Activated CD8-positive, alpha-beta memory T cell treated with anti-CD3 and anti-CD28 coated beads for 4 hours (primary cell): ENCODE data around the gene KLHL8.
A peak's percentile ranks its signal among the peaks of the same experiment; 100 is the strongest.
"Not testable (repeated sequence)": the region's sequence is repeated elsewhere in the genome, so short reads cannot be mapped to it uniquely, and the experiment has no call there.

ENCODE experiments used
- DNase-seq, 2 donors: peaks; one replicate each; pipeline ENCODE4 v3.0.0-alpha.2; 2020; ENCODE audit warnings: low read depth in 2 of 2

The KLHL8 gene

DNA sequence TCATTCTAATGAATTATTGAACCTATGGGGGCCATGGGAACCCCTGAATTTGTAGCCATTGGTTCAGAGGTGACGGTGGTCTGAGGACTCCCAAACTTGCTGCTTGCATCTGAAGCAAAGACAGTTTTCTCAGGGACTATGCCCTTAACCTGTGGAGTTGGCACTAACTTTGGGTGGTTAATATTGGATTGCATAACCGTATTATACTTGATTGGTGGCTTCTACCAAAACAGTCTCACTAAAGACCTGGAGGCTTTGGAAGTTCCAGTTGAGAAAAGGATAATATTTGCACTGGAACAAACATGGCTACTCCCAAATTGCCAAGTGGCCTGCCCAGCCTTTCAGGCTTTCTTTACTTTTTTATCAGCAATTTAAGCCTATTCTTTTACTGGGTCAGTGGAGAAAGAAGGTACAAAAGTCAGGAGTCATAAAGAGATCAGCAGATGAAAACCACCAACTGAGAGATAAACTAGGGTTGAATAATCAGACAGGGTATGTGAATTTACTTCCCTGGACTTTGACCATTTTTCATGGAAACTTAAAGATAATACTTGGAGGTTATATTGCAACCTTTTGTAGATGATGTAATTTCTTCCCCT lies 7.9 kb upstream of the KLHL8 start:
- DNase-seq: no peak

DNA sequence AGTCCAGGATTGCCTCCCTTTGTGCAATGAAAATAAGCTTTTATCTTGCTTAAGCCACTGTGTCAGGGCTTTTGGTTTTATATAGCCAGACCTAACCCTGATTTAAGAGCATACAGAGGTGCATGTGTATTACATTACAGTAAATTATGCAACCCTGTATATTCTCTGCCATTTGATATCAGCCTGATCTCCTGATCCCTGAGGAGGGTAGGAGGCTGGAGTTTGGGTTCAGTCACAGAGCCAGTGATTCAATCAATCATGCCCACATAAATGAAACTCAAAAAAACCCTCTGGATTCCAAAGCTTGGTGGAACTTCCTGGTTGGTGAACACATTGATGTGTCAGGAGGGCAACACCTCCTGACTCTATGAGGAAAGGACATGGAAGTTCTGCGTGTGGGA lies 7.3 kb upstream of the KLHL8 start:
- no peak for DNase-seq

DNA sequence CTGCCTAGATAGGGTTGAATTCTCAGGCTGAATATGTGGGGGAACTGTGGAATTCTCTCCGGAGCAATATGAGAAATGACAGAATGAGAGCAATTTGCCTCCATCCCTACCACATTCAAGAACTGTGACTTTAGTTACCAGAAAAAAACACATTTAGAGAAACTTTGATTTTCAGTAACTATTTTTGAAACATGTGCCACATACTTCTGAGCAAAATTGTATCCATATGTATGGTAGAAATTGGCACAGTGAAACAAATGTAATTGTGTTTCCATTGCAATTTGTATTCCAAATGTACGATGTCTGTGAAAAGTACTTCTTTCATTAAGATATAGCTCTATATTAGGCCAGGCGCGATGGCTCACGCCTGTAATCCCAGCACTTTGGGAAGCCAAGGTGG lies 5.5 kb upstream of the KLHL8 start:
- no peak for DNase-seq

DNA sequence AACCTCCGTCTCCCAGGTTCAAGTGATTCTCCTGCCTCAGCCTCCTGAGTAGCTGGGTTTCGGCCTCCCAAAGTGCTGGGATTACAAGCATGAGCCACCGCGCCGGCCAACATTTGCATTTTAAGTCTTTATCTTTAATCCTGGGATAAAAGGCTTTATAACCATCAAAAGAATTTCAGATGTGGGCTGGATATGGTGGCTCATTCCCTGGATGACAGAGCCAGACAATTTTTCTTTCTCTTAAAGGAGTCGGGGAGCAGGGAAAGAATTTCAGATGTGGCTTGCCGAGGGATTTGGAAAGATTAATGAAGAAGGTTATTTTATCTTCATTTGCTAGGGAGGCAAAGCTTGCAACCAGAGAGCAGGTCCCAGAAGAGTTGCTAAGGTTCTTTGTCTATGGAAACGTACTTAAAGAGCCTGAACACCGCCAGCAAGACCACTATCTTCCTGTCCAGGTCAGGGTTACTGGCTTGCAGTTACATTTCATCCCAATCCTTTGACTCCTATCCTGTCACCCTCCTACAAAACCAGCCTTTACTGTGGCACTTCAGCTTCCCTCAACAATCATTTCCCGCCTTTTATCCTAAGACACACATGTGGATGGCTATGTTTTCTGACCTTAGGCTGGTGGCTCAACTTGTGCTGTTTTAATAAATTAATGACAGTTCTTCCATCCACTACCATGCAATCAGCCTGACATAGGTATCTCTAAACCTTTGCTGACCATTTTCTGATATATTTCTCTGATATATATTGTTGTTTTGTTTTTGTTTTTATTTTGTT lies 3.9 kb upstream of the KLHL8 start:
- DNase-seq: no peak

DNA sequence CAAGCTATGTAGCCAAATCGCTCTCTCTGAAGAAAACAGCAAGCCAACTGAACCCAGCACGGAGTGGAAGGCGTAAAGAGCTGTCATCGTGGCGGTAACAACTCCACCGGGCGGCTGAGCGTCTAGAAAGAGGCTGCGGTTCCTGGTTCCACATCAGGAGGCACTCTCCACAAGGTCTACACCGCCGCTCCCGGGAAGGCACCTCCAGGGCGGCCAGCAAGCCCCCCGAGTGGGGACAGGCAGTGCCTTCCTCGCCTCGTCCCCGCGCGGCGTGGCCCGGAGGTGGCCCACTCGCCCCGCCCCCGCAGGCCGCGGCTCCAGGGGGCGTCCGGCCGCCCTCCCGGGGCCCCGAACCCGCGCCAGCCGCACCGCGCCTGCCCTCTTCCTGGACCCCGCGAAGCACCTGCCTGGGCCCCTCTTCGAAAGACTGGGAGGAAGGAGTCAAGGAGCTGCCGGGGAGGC lies 755 bp downstream of the KLHL8 start:
- DNase-seq: peak; percentile 16 to 19

DNA sequence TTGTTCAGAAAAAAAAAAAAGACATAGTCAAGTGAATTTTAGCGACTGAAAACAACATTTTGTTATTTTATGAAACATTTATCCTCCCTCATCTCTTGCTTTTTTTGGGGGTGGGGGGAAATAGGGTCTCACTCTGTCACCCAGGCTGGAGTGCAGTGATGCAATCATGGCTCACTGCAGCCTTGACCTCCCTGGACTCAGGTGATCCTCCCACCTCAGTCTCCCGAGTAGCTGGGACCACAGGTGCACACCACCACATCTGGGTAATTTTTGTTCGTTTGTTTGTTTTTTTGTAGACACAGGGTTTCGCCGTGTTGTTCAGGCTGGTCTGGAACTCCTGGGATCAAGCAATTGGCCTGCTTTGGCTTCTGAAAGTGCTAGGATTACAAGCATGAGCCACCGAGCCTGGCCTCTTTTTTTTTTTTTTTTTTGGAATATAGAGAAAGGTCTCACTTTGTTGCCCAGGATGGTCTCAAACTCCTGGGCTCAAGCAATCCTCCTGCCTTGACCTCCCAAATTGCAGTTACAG lies 3.1 kb downstream of the KLHL8 start:
- not testable (repeated sequence) for DNase-seq

DNA sequence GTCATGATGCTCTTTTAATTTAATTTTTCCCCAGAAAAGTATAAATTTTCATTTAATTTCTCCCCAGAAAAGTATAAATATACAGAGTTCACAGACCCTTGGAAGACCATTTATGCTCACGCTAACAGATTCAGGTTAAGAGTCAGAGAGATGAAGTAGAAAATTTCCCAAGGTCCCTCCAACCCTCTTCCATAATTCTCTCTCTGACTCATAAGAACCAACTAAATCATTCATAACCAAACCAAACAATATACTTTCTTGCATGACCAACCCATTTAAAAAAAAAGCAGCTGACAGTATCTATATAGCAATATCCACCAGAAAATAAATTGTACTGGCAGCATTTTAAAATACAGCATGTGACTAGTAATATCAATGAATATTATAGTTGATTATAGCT lies 3.9 kb downstream of the KLHL8 start:
- no peak for DNase-seq

DNA sequence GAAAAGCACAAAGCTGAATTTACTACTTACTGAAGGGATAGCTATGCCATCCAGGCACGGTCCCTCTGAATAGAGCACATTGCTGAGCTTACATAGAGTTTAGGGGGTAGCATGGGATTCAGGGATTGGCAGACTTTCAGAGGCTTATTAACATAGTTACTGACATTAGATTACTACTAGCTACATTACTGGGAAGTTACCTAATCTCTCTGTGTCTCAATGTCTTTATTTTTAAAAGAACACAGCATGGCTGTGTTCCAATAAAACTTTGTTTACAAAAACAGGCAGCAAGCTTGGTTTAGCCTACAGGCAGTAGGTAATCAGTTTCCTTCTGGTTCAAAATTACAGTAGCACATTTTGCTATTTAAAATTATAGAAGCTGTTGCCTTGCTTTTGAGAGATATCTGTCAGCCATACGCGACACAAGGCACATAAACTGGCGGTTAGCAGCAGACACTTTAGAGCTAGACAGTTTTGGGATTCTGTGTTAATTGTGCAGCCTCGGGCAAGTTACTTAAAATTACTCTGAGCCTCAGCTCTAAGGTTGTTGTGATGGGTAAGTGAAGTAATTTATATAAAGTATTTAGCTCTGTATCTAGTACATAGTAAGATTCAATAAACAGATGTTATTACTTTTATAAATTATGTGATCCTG lies 6.9 kb downstream of the KLHL8 start:
- no peak for DNase-seq

DNA sequence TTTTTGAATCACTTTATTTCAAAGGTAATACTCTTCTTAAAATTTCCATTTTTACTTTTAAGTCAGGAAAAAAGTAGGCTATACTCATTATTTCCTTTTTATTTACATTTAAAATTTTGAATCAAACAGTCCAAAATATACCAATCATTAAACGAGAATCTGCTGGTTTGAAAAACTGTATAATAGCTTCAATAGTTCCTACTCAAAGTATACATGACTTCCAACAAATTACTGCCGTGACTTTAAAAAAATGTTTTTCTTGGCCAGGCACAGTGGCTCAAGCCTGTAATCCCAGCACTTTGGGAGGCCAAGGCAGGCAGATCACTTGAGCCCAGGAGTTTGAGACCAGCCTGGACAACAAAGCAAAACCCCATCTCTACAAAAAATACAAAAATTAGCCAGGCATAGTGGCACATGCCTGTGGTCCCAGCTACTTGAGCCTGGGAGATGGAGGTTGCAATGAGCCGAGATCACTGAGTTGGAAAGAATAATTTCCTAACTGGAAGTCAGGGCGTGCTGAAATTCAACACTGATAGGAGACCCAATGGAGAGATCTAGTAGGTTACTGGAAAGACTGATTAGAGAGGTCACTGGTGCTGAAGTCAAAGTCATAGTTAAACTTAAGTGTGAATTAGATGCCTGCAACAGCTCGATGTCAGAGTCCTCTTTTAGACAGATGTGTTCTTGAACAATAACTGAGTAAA lies 9.0 kb downstream of the KLHL8 start:
- no peak for DNase-seq

DNA sequence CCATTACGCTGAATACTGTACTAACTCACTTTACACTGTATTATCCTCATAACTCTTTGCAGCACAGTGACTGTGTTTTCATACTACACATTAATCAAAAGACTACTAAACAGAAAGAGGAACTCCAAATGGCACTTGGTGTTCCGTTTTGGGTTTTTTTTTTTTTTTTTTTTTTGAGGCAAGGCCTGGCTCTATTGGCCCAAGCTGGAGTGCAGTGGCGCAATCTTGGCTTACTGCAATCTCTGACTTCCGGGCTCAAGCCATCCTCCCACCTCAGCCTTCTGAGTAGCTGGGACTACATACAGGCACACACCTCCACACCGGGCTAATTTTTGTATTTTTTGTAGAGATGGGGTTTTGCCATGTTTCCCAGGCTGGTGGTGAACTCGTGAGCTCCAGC lies 10.7 kb downstream of the KLHL8 start:
- DNase-seq: no peak

DNA sequence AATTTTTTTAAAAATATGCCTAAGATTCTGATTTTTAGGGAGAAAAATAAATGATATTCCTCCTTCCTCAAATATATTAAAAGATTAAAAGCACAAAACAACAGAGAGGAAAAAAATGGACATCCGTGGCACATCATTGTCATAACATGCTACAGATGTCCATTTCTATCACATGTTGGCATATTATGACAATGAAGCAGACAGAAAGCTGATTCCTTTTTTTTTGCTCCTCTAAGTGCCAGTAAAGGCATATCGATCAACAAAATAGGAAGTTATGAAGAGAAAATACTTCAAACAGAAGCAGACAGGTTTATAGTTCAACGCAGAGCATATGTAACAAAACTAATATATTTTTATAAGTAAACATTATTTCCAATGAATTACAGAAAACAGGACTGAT lies 11.2 kb downstream of the KLHL8 start:
- no peak for DNase-seq

DNA sequence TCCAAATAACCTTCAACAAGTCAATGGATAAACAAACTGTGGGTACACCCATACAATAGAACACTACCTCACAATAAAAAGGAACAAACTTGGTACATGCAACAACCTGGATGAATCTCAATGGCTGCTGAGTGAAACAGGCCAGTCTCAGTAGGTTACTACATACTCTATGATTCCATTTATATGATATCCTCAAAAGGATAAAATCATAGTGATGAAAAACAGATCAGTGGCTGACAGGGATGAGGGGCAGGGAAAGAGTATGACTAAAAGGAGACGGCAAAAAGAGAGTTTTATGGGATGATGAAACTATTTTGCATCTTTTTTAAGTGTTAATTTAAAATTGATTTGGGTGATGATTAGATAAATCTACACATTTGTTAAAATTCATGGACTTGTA lies 15.9 kb downstream of the KLHL8 start:
- no peak for DNase-seq

DNA sequence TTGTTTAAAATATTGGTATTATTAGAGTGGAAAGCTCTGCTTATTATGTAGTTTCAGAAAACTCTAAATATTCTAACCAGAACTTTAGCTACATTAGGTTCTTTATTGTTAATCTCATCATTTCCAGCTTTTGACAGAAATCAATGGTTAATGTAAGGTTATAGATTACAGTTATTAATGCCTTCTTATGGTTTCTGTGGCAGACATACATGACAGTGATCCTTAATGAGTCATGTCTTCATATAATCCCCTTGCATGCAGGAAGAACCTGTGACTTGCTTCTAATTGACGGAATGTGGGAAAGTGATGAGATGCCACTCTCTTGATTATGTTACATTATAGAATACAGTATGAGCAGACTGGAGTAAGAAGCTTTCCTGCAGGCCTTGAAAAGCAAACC lies 23.5 kb downstream of the KLHL8 start:
- DNase-seq: no peak

DNA sequence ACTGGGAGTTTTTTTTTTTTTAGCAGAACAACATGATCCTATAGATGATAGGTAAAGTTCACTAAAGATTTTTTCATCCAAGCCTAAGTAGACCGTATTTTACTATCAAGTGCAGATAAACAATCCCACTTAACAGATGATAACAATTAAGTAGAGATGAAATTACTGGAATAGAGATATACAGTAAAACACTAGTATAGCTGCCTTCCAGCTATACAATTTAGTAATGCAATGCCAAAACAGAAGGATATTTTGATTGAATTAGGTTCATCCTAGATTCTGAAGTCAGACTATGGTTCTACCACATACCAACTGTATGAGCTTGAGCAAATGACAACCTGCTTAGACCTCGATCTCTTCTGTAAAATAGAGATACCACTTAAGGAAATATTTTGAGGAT lies 24.3 kb downstream of the KLHL8 start:
- DNase-seq: no peak

DNA sequence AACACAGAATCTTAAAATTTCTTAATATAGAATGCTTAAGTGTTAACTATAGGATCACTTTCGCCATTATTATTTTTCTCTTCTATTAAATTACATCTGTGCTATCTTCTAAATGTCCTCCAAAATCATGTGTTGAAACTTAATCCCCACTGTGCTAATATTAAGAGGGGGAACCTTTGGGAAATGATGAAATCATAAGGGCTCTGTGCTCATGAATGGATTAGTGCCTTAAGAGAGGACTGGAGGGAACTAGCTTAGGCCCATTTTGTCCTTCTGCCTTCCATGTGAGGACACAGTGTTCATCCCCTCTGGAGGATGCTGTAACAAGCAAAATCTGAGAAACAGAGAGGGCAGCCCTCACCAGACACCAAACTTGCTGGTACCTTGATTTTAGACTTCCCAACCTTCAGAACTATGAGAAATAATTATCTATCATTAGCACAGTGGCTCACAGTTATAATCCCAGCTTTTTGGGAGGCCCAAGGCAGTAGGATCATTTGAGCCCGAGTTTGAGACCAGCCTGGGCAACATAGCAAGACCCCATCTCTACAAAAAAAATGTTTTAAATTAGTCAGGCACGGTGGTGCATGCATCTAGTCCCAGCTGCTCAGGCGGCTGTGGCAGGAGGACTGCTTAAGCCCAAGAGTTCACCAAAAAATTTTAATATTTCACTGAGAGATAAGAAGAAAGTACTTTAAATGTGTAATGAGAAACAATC lies 26.3 kb downstream of the KLHL8 start:
- no peak for DNase-seq

DNA sequence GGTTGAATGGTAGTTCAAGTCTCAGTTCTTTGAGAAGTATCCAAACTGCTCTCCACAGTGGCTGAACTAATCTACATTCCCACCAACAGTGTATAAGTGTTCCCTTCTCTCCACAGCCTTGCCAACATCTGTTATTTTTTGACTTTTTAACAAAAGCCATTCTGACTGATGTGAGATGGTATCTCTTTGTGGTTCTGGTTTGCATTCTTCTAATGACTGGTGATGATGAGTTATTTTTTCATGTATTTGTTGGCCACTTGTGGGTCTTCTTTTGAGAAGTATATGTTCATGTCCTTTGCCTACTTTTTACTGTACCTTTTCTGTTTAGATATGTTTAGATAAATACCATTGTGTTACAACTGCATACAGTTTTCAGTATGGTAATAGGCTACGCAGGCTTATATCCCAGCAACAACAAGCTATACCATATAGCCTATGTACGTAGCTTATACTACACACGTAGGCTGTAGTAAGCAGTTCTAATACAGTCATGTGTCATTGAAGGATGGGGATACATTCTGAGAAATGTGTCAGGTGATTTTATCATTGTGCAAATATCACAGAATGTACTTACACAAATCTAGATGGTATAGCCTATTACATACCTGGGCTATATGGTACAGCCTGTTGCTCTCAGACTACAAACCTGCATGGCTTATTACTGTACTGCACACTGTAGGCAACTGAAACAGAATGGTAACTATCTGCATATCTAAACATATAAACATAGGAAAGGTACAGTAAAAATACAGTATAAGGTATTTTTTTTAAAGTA lies 28.1 kb downstream of the KLHL8 start:
- no peak for DNase-seq

DNA sequence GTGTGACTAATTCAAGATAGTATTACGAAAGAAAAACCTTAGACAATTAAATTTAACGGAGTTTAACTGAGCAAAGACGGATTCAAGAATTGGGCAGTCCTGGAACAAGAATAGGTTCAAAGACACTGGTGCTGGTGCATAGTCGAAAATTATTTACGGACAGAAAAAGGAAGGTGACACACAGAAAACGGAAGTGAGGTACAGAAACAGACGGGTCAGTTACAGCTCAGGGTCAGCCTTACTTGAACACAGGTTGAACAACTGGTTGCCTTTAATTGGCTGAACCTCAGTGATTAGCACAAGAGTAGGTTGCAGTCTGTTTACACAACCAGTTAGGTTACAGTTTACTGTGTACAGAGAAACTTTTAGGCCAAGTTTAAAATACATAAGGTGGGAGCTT lies 31.5 kb downstream of the KLHL8 start:
- DNase-seq: no peak

DNA sequence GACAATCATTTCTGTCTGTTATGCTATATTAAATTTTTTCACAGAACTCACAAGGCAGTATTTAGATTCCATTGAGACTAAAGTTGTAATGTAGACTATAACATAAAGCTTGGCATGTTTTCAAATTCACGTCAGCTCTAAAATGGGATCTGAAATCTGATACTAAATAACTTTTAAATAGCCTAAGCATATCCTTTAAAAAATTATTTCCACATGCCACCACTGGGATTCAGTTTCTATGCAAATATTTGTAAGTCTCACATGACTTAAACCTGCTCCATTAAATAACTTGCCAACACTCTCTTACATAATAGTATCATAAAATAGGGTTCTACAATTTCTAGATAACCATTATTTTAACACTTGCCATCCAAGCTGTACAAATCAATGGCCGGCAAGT lies 32.4 kb downstream of the KLHL8 start:
- no peak for DNase-seq

DNA sequence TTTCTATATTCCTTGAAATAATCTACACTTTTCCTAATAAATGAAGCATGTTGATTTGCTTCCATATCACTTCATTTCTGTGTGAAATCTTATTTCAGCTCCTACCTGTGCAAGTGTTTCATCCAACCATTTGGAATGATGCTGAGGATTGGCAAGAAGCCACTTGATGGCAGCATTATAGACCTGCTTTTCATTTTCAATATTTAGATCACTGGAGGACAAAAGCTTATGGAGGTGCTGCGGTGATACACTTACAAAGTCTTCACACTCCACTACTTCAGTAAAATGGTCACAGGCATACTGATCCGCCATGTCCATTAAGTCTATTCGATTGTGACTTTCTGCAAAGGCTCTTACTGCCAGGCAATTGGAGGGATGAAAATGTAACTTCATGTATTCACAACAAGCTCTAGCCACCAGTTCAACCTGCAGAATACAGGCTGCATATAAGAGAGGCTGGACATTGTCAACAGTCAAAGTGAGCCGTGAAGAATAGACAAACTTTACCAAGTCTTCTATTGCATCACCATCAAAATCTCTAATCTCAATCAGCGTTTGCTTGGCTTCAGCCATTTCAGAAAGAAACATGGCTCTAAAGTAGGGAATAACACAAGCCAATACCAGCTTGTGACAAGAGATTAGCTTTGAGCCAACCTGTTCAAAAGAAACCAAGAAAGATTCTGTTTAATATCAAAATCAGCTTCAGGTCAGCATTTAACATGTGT lies 35.1 kb downstream of the KLHL8 start:
- no peak for DNase-seq

DNA sequence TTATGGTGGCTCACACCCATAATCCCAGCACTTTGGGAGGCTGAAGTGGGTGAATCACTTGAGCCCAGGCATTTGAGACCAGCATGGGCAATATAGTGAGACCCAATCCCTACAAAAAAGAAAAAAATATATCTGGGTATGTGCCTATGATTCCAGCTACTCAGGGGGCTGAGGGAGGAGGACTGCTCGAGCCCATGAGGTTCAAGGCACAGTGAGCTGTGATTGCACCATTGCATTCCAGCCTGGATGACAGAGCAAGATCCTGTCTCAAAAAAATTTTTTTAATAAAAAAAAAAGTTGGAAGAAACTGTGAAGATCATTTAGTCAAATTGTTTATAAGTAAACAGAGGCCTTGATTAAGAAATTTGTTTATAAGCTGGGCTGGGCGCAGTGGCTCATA lies 39.7 kb downstream of the KLHL8 start:
- no peak for DNase-seq
